Psoas muscle (tissue), 8 donors: ENCODE measurements around the gene MUCL1. TPM values are rescaled to one million over a fixed set of nuclear protein-coding genes. Genes with fewer than 3 reads are reported as not detected.

Source experiments
- ATAC-seq, 4 donors: fragments of 200-7000 bp; cut with Tn5 transposase; one replicate each; pipeline ENCODE4 v1.9.1; 2020; ENCODE audit warnings: moderate library complexity in 3 of 4, mild to moderate bottlenecking in 2 of 4
- DNase-seq, 2 donors: peaks; one replicate each; pipeline ENCODE4 v3.0.0-alpha.2; 2020
- H3K27ac ChIP-seq: fragments of 200-600 bp; one replicate; pipeline ENCODE4 v1.8.0; 2022
- H3K27me3 ChIP-seq, 3 donors: fragments of 200-600 bp in 1 of 3; one replicate each; pipeline versions ENCODE4 v1.6.1 to v1.8.0; 2013 to 2022; ENCODE audit warnings: low read length in 2 of 3, mild to moderate bottlenecking in 2 of 3, moderate library complexity in 1 of 3; ENCODE audit not compliant: insufficient read depth in 3 of 3
- H3K36me3 ChIP-seq, 2 donors: fragments of 200-600 bp in 1 of 2; one replicate each; pipeline versions ENCODE4 v1.6.1 to v1.8.0; 2013 to 2022; ENCODE audit warnings: low read depth in 1 of 2, mild to moderate bottlenecking in 1 of 2, moderate library complexity in 1 of 2; ENCODE audit not compliant: insufficient read depth in 1 of 2
- H3K4me1 ChIP-seq: fragments of 200-600 bp; one replicate; pipeline ENCODE4 v1.8.0; 2022
- H3K4me3 ChIP-seq: fragments of 200-600 bp; one replicate; pipeline ENCODE4 v1.8.0; 2022; ENCODE audit warnings: mild to moderate bottlenecking
- H3K9me3 ChIP-seq: fragments of 200-600 bp; one replicate; pipeline ENCODE4 v1.8.0; 2022
- WGBS, 3 donors: extraction: QIAGEN DNeasy Blood & Tissue Kit; methylation state at CpG; one replicate each; pipeline versions ENCODE4 v1.1.6 to v1.1.7; 2013; 5-methylcytosine and 5-hydroxymethylcytosine counted together
- intact Hi-C, 2 donors: fragments of 100-400 bp; cut with DNase I; formaldehyde crosslinking; loops; one replicate each; pipeline versions ENCODE4 v1.11.0 to v1.14.2; 2022
- polyA plus RNA-seq, 3 donors: library from polyadenylated mRNA; stranded (reverse); fragments of 200-250 nt; gene quantifications; one replicate each; pipeline ENCODE4 v1.2.3, GENCODE V29; 2013
- total RNA-seq, 4 donors: library from RNA; stranded (reverse); fragmentation: NEBNext Ultra II Directional in 2 of 4; extraction: Animal tissue kit (Norgen Biotek cat#: 25700) in 2 of 4; gene quantifications; one replicate each; pipeline versions ENCODE4 v1.2.1 to v1.2.4, GENCODE V29; 2021 to 2023
- TF ChIP-seq, protein P1 (sequence below): fragments of 200-600 bp; IDR thresholded peaks from one replicate; pipeline ENCODE4 v1.8.0; 2022; ENCODE audit warnings: antibody characterized with exemption
- donor health status: healthy with polysubstance abuse.
- donor health status: DM: no; HTN: no; CAD: no; lungs with moderate emphysema.
- donor health status: Bipolar disorder and iron deficiency.
- donor health status: healthy.
- donor health status: DM: yes; HTN: yes; CAD: no.
- donor health status: DM: no; HTN: no; CAD: no.
- donor health status: DM: no; HTN: no; CAD: no.
- donor health status: DM: yes; HTN: yes; CAD: no.

Gene MUCL1
- total and polyA plus RNA-seq, 7 donors = not detected

DNA sequence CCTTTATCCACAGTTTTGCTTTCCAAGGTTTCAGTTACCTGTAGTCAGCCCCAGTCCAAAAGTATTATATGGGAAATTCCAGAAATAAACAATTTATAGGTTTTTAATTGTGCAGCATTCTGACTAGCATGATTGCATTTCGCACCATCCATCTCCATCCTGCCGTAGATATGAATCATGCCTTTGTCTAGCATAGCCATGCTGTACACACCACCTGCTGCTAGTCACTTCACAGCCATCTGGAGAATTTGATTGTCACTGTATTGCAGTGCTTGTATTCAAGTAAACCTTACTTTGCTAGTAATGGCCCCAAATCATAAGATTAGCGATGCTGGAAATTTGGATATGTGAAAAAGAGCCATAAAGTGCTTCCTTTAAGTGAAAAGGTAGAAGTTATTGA, 36.0 kb downstream of the MUCL1 start:
- intact Hi-C loops = no loop called here
- ATAC-seq (no peak), DNase-seq (no peak)
- Histone ChIP-seq H3K27ac (no peak overlapping the region), H3K4me3 (no peak overlapping the region), H3K27me3 (no peaks in the 10 kb centered on the region), H3K36me3 (no peaks in the 10 kb centered on the region), H3K4me1 (no peaks in the 10 kb centered on the region), H3K9me3 (no peaks in the 10 kb centered on the region)
- TF ChIP-seq, protein P1, sequence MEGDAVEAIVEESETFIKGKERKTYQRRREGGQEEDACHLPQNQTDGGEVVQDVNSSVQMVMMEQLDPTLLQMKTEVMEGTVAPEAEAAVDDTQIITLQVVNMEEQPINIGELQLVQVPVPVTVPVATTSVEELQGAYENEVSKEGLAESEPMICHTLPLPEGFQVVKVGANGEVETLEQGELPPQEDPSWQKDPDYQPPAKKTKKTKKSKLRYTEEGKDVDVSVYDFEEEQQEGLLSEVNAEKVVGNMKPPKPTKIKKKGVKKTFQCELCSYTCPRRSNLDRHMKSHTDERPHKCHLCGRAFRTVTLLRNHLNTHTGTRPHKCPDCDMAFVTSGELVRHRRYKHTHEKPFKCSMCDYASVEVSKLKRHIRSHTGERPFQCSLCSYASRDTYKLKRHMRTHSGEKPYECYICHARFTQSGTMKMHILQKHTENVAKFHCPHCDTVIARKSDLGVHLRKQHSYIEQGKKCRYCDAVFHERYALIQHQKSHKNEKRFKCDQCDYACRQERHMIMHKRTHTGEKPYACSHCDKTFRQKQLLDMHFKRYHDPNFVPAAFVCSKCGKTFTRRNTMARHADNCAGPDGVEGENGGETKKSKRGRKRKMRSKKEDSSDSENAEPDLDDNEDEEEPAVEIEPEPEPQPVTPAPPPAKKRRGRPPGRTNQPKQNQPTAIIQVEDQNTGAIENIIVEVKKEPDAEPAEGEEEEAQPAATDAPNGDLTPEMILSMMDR = no peak
- WGBS, 3 donors = 37 to 50% (median 44%) methylated on average over 3 of the region's 3 CpGs

DNA sequence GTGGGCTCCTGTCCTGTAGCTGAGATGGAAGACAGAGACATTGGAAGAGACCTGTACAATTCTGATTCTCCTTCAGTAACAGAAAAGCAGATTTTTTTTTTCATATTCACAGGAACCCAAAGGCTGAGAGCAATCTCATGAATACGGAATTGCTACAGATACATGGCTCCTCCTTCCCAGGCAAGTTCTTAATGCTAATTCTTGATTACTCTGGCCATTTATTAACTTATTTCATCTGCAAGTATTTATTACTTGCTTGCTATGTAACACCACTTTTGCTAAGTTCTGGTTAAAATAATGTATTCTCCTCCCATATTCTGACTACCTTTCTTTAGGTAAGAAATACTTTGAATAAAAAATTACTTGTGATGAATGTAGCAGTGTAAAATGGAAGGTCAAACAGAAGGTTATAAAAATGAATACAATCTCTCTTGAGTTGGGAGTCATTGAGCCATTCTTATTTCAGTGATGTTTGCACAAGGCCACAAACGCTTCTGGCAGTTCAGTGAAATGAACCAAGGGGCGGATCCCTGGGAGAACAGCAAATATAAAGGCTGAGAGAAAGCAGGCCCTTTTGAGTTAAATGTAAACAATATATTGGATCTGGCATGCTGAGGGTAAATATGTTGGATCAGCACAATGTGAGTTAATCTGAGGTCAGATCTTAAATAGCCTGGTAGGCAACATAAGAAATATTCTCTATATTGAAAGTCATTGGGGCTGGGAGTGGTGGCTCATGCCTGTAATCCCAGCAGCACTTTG, 37.6 kb downstream of the MUCL1 start:
- DNase-seq (no peak), ATAC-seq (no peak)
- Histone ChIP-seq H3K27ac (no peak overlapping the region), H3K27me3 (no peaks in the 10 kb centered on the region), H3K9me3 (no peaks in the 10 kb centered on the region), H3K36me3 (no peaks in the 10 kb centered on the region), H3K4me3 (no peak overlapping the region), H3K4me1 (no peaks in the 10 kb centered on the region)
- intact Hi-C loops = no loop called here
- TF ChIP-seq, protein P1 = no peak
- 79 to 87% (median 83%) methylated on average over 3 of the region's 3 CpGs for WGBS, 3 donors

Other genes starting within 250 kb of the MUCL1 start
- gene LACRT, start 219.6 kb upstream of the MUCL1 start, total RNA-seq = not detected
- not detected for gene LACRT, start 219.6 kb upstream of the MUCL1 start, polyA plus RNA-seq
- not detected for gene DCD, start 206.2 kb upstream of the MUCL1 start, total RNA-seq
- gene DCD, start 206.2 kb upstream of the MUCL1 start, polyA plus RNA-seq = not detected
- under 1 TPM in 2 of 4 donors, not detected in 2; 0.54 to 0.61 TPM for gene TESPA1, start 130.2 kb downstream of the MUCL1 start, total RNA-seq
- under 1 TPM; 0.08 to 0.87 (median 0.17) TPM for gene TESPA1, start 130.2 kb downstream of the MUCL1 start, polyA plus RNA-seq
- gene NEUROD4, start 165.5 kb downstream of the MUCL1 start, total RNA-seq = not detected
- gene NEUROD4, start 165.5 kb downstream of the MUCL1 start, polyA plus RNA-seq = not detected